HFFc6 (cell line): Measurements from ENCODE around the gene LIMA1. TPM values are rescaled to one million over a fixed set of nuclear protein-coding genes. Genes with fewer than 3 reads are reported as not detected.

Experiments
- DNase-seq: peaks from one replicate; pipeline ENCODE4 v3.0.0-alpha.2; 2018
- H3K27ac Mint-ChIP-seq: 2 replicates; pipeline ENCODE4 v1.8.0; 2020; ENCODE audit warnings: mild to moderate bottlenecking, mixed read lengths
- H3K27me3 Mint-ChIP-seq: 2 replicates; pipeline ENCODE4 v1.8.0; 2021; ENCODE audit warnings: mild to moderate bottlenecking, moderate library complexity, mixed read lengths; ENCODE audit not compliant: insufficient read depth
- H3K36me3 Mint-ChIP-seq: 2 replicates; pipeline ENCODE4 v1.8.0; 2021; ENCODE audit warnings: low read depth, mixed read lengths
- H3K4me1 Mint-ChIP-seq: 2 replicates; pipeline ENCODE4 v1.8.0; 2020; ENCODE audit warnings: low read depth, mixed read lengths
- H3K4me3 Mint-ChIP-seq: 2 replicates; pipeline ENCODE4 v1.8.0; 2020; ENCODE audit warnings: mild to moderate bottlenecking, moderate library complexity, mixed read lengths
- H3K9me3 Mint-ChIP-seq: 2 replicates; pipeline ENCODE4 v1.8.0; 2020; ENCODE audit warnings: mild to moderate bottlenecking, mixed read lengths
- total RNA-seq, 6 experiments: library from RNA; stranded (reverse); fragmentation: NEBNext Ultra II Directional; extraction: Animal tissue kit (Norgen Biotek cat#: 25700); gene quantifications; 2 replicates in 1 of 6; 3 replicates in 5 of 6; pipeline ENCODE4 v1.2.3, GENCODE V29; 2021
- TF ChIP-seq, protein P1 (sequence below): fragments of 200-600 bp; sonication (generic); IDR thresholded peaks from 2 replicates; pipeline ENCODE4 v1.5.0; 2021; ENCODE audit warnings: antibody characterized with exemption, mild to moderate bottlenecking

The LIMA1 gene
- total RNA-seq, 6 experiments from 2014 or later = 259 to 335 (median 298) TPM

DNA sequence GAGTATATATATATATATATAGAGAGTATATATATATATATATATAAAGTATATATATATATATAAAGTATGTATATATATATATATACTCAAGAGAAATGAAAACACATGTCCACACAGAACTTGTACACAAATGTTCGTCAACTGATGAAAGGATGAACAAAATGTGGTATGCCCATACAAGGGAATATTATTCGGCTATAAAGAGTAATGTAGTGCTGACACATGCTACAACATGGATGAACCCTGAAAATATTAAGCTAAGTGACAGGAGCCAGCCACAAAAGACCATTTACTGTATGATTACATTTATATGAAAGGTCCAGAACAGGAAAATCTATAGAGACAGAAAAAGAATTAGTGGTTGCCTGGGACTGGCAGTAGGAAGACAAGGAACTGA is 19.5 kb downstream of the LIMA1 start:
- H3K4me1 Mint-ChIP-seq = peaks cover 39% of the 10 kb centered on the region
- TF ChIP-seq, protein P1, sequence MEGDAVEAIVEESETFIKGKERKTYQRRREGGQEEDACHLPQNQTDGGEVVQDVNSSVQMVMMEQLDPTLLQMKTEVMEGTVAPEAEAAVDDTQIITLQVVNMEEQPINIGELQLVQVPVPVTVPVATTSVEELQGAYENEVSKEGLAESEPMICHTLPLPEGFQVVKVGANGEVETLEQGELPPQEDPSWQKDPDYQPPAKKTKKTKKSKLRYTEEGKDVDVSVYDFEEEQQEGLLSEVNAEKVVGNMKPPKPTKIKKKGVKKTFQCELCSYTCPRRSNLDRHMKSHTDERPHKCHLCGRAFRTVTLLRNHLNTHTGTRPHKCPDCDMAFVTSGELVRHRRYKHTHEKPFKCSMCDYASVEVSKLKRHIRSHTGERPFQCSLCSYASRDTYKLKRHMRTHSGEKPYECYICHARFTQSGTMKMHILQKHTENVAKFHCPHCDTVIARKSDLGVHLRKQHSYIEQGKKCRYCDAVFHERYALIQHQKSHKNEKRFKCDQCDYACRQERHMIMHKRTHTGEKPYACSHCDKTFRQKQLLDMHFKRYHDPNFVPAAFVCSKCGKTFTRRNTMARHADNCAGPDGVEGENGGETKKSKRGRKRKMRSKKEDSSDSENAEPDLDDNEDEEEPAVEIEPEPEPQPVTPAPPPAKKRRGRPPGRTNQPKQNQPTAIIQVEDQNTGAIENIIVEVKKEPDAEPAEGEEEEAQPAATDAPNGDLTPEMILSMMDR = no peak
- no peak for DNase-seq
- no peaks in the 10 kb centered on the region for H3K27me3 Mint-ChIP-seq
- H3K9me3 Mint-ChIP-seq = no peaks in the 10 kb centered on the region
- H3K27ac Mint-ChIP-seq = no peak overlapping the region
- H3K4me3 Mint-ChIP-seq = no peak overlapping the region
- H3K36me3 Mint-ChIP-seq = 0 out of 2 replicates have a peak, but pooled peaks cover 4% of the 10 kb centered on the region

DNA sequence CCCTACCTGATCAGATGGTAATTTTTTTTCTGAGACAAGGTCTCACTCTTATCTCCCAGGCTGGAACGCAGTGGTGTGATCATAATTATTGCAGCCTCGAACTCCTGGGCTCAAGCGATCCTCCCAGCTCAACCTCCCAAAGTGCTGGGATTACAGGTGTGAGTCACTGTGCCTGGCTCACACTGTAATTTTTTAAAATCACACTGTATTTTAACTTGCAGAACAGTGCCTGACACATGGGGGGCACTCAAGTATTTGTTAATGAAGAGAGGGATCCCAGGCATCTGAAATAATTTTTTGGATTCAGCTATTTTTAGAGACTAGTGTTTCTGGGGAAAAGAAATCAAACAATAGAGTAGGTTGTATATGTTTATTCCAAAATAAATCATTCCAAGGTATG is 21.7 kb downstream of the LIMA1 start:
- no peak overlapping the region for H3K27ac Mint-ChIP-seq
- DNase-seq = peak; percentile 29
- H3K4me1 Mint-ChIP-seq = peaks cover 57% of the 10 kb centered on the region
- H3K36me3 Mint-ChIP-seq = 0 out of 2 replicates have a peak, but pooled peaks cover 4% of the 10 kb centered on the region
- H3K4me3 Mint-ChIP-seq = no peak overlapping the region
- TF ChIP-seq, protein P1 = peak; percentile 37
- H3K27me3 Mint-ChIP-seq = no peaks in the 10 kb centered on the region
- H3K9me3 Mint-ChIP-seq = no peaks in the 10 kb centered on the region

DNA sequence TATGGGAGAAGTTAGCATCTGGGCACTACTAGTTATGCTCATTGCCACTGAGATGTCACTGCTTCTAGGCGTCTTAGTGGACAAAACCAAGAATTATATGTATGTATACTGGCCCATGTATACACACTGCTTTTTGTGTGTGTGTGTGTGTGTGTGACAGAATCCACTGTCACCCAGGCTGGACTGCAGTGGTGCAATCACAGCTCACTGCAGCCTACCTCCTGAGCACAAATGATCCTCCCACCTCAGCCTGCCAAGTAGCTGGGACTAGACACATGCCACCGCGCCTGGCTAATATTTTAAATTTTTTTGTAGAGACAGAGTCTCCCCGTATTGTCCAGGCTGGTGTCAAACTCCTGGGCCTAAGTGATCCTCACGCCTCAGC is 25.2 kb downstream of the LIMA1 start:
- no peaks in the 10 kb centered on the region for H3K27me3 Mint-ChIP-seq
- H3K4me1 Mint-ChIP-seq = peaks cover 63% of the 10 kb centered on the region
- peak overlapping the region; percentile 37 for H3K27ac Mint-ChIP-seq
- H3K9me3 Mint-ChIP-seq = no peaks in the 10 kb centered on the region
- DNase-seq = peak; percentile 32
- TF ChIP-seq, protein P1 = no peak
- H3K36me3 Mint-ChIP-seq = no peaks in the 10 kb centered on the region
- 0 out of 2 replicates have a peak overlapping the region, but pooled peaks have one; percentile 1 for H3K4me3 Mint-ChIP-seq

DNA sequence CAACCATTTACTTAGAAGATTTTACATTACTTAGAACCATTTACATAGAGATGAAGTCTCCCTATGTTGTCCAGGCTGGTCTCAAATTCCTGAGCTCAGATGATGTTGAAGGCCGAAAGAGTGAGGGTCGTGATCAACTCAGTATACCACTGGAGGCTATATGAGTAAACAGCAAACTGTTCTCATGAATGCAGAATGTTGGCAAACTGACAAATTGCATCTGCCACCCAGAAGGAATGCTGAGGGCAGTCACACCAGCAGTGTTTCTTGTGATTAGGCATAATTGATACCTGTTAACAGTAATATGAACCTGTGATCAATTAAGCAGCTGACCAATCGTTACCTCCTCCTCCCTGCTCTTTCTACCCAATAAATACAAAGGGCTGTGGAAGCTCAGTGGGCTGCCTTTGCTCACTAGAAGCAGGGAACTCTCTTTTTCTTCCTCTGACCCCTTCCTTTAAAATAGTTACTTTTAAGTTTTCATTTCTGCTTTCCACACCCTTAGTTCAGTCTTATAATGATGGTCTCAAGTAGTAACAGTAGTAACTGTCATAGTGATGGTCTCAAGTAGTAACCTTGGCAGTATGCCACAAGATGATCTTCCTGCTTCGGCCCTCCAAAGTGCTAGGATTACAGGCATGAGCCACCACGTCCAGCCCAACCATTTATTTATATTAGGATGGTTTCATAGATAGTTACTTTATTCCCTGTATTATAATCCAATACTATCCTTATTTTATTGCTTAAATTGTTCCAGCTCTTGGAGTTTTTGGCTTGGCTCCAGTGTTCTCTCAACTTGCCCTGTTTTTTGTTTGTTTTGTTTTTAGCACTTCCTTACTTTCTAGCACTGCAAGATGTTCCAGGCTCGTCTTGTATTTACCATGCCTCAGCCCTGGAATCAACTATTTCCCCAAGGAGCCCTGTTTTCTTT is 25.8 kb downstream of the LIMA1 start:
- peaks cover 63% of the 10 kb centered on the region for H3K4me1 Mint-ChIP-seq
- TF ChIP-seq, protein P1 = no peak
- H3K36me3 Mint-ChIP-seq = no peaks in the 10 kb centered on the region
- peak; percentile 51 for DNase-seq
- no peaks in the 10 kb centered on the region for H3K27me3 Mint-ChIP-seq
- peak overlapping the region; percentile 37 for H3K27ac Mint-ChIP-seq
- H3K4me3 Mint-ChIP-seq = 0 out of 2 replicates have a peak overlapping the region, but pooled peaks have one; percentile 1
- H3K9me3 Mint-ChIP-seq = no peaks in the 10 kb centered on the region

DNA sequence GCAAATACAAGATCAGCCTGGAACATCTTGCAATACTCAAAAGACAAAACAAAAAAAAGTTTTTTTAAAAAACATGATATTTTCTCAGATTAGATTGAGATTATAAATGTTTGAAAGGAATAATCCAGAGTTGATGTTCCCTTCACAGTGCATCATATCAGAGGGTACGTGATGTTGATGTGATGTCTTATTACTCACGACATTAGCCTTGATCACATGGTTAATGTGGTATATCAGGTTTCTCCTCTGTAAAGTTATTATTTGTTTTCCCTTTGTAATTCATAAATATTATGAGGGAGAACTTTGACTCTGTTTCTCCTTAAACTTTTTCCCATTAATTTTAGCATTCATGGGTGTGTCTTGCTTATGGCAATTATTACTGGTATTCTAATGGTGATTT is 26.6 kb downstream of the LIMA1 start:
- Mint-ChIP-seq H3K4me3 (no peak overlapping the region), H3K27ac (no peak overlapping the region), H3K4me1 (peaks cover 65% of the 10 kb centered on the region), H3K9me3 (no peaks in the 10 kb centered on the region), H3K36me3 (peaks cover 4% of the 10 kb centered on the region; the same call in 1 of the 2 replicates), H3K27me3 (no peaks in the 10 kb centered on the region)
- TF ChIP-seq, protein P1 = no peak
- no peak for DNase-seq
